ENCODE results near the gene RNF112. TPM values are rescaled to one million over a fixed set of nuclear protein-coding genes. Genes with fewer than 3 reads are reported as not detected.

RNF112 gene
- polyA plus RNA-seq, 4 donors: 1.1 to 5.6 (median 2.2) TPM

DNA sequence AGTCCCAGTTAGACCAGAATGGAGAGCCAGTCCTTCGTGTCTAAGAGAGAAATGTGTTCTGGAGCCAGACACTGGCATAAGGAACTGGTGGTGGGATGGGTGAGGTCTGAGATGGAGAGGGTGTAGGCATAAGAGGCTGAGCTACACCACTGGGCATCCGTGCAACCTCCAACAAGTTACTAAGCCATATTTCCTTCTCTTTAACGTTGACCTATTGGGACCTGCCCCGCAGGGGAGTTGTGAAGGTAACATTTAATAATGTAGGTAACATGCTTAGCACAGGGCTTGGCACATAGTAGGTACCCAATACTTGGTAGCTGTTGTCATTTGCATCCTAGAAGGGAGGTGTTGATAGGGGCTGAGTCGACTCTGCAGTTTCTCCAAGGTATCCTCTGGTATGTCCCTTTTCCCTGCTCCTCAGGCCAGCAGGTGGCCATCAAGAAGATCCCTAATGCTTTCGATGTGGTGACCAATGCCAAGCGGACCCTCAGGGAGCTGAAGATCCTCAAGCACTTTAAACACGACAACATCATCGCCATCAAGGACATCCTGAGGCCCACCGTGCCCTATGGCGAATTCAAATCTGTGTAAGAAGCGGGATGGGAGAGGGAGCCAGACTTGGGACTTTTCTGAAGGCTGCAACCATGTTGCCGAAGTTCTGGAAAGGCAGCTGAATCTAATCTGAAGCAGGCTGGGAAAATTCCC, 31.5 kb upstream of the RNF112 start:
- WGBS, 3 donors: 78 to 84% (median 81%) methylated on average over 13 of the region's 13 CpGs
- Histone ChIP-seq H3K4me1 (ENCODE audit: control insufficient read depth in 3 of 3, insufficient read depth in 2 of 3, low read depth in 1 of 3, low read length in 2 of 3) (peaks cover 0 to 18% (median 7%) of the 10 kb centered on the region in 3 donors), H3K4me3 (ENCODE audit: low read depth in 1 of 3, low read length in 3 of 3) (peak overlapping the region; percentile 70 to 93 (median 90)), H3K36me3 (ENCODE audit: control insufficient read depth in 3 of 3, insufficient read depth in 2 of 3, low read depth in 1 of 3, low read length in 3 of 3) (peaks cover 4 to 47% (median 12%) of the 10 kb centered on the region in 3 donors), H3K27me3 (ENCODE audit: control insufficient read depth in 3 of 3, insufficient read depth in 3 of 3, low read length in 3 of 3) (no peaks in the 10 kb centered on the region), H3K27ac (ENCODE audit: low read depth in 1 of 3, low read length in 2 of 3) (peak overlapping the region; percentile 78 to 99 (median 97)), H3K9me3 (ENCODE audit: control insufficient read depth in 2 of 2, insufficient read depth in 1 of 2, low read depth in 1 of 2, low read length in 1 of 2) (no peaks in the 10 kb centered on the region)
- no peak for DNase-seq
- no peak for FAIRE-seq

DNA sequence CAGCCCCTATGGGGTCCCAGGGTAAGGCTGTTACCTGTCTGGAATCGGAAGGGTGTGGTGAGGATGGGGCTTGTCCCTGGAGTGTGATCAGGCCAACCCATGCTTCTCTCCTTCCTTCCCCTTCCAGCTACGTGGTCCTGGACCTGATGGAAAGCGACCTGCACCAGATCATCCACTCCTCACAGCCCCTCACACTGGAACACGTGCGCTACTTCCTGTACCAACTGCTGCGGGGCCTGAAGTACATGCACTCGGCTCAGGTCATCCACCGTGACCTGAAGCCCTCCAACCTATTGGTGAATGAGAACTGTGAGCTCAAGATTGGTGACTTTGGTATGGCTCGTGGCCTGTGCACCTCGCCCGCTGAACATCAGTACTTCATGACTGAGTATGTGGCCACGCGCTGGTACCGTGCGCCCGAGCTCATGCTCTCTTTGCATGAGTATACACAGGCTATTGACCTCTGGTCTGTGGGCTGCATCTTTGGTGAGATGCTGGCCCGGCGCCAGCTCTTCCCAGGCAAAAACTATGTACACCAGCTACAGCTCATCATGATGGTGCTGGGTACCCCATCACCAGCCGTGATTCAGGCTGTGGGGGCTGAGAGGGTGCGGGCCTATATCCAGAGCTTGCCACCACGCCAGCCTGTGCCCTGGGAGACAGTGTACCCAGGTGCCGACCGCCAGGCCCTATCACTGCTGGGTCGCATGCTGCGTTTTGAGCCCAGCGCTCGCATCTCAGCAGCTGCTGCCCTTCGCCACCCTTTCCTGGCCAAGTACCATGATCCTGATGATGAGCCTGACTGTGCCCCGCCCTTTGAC, 30.3 kb upstream of the RNF112 start:
- FAIRE-seq (no peak), DNase-seq (no peak)
- Histone ChIP-seq H3K27ac (ENCODE audit: low read depth in 1 of 3, low read length in 2 of 3) (no peak overlapping the region), H3K27me3 (ENCODE audit: control insufficient read depth in 3 of 3, insufficient read depth in 3 of 3, low read length in 3 of 3) (no peaks in the 10 kb centered on the region), H3K9me3 (ENCODE audit: control insufficient read depth in 2 of 2, insufficient read depth in 1 of 2, low read depth in 1 of 2, low read length in 1 of 2) (no peaks in the 10 kb centered on the region), H3K4me1 (ENCODE audit: control insufficient read depth in 3 of 3, insufficient read depth in 2 of 3, low read depth in 1 of 3, low read length in 2 of 3) (peaks cover 0 to 30% (median 7%) of the 10 kb centered on the region in 3 donors), H3K36me3 (ENCODE audit: control insufficient read depth in 3 of 3, insufficient read depth in 2 of 3, low read depth in 1 of 3, low read length in 3 of 3) (peaks cover 4 to 58% (median 12%) of the 10 kb centered on the region in 3 donors), H3K4me3 (ENCODE audit: low read depth in 1 of 3, low read length in 3 of 3) (no peak overlapping the region)
- 90 to 94% (median 94%) methylated on average over 29 of the region's 29 CpGs for WGBS, 3 donors

DNA sequence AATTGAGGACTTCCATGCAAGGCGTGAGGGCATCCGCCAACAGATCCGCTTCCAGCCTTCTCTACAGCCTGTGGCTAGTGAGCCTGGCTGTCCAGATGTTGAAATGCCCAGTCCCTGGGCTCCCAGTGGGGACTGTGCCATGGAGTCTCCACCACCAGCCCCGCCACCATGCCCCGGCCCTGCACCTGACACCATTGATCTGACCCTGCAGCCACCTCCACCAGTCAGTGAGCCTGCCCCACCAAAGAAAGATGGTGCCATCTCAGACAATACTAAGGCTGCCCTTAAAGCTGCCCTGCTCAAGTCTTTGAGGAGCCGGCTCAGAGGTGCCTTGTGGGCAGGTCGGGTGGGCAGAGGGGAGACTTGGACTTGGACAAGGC, 29.7 kb upstream of the RNF112 start:
- H3K4me3 ChIP-seq (ENCODE audit: low read depth in 1 of 3, low read length in 3 of 3): no peak overlapping the region
- H3K27ac ChIP-seq (ENCODE audit: low read depth in 1 of 3, low read length in 2 of 3): no peak overlapping the region
- H3K27me3 ChIP-seq (ENCODE audit: control insufficient read depth in 3 of 3, insufficient read depth in 3 of 3, low read length in 3 of 3): no peaks in the 10 kb centered on the region
- peaks cover 0 to 30% (median 7%) of the 10 kb centered on the region in 3 donors for H3K4me1 ChIP-seq (ENCODE audit: control insufficient read depth in 3 of 3, insufficient read depth in 2 of 3, low read depth in 1 of 3, low read length in 2 of 3)
- H3K36me3 ChIP-seq (ENCODE audit: control insufficient read depth in 3 of 3, insufficient read depth in 2 of 3, low read depth in 1 of 3, low read length in 3 of 3): peaks cover 4 to 65% (median 12%) of the 10 kb centered on the region in 3 donors
- 91 to 94% (median 92%) methylated on average over 7 of the region's 7 CpGs for WGBS, 3 donors
- FAIRE-seq (no peak), DNase-seq (no peak)
- no peaks in the 10 kb centered on the region for H3K9me3 ChIP-seq (ENCODE audit: control insufficient read depth in 2 of 2, insufficient read depth in 1 of 2, low read depth in 1 of 2, low read length in 1 of 2)

DNA sequence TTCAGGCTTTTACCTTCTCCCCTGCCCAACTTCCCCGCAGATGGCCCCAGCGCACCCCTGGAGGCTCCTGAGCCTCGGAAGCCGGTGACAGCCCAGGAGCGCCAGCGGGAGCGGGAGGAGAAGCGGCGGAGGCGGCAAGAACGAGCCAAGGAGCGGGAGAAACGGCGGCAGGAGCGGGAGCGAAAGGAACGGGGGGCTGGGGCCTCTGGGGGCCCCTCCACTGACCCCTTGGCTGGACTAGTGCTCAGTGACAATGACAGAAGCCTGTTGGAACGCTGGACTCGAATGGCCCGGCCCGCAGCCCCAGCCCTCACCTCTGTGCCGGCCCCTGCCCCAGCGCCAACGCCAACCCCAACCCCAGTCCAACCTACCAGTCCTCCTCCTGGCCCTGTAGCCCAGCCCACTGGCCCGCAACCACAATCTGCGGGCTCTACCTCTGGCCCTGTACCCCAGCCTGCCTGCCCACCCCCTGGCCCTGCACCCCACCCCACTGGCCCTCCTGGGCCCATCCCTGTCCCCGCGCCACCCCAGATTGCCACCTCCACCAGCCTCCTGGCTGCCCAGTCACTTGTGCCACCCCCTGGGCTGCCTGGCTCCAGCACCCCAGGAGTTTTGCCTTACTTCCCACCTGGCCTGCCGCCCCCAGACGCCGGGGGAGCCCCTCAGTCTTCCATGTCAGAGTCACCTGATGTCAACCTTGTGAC, 29.1 kb upstream of the RNF112 start:
- WGBS, 3 donors: 92 to 96% (median 95%) methylated on average over 25 to 31 of the region's 31 CpGs
- H3K9me3 ChIP-seq (ENCODE audit: control insufficient read depth in 2 of 2, insufficient read depth in 1 of 2, low read depth in 1 of 2, low read length in 1 of 2): no peaks in the 10 kb centered on the region
- DNase-seq (no peak), FAIRE-seq (no peak)
- peaks cover 0 to 31% (median 5%) of the 10 kb centered on the region in 3 donors for H3K4me1 ChIP-seq (ENCODE audit: control insufficient read depth in 3 of 3, insufficient read depth in 2 of 3, low read depth in 1 of 3, low read length in 2 of 3)
- no peak overlapping the region for H3K4me3 ChIP-seq (ENCODE audit: low read depth in 1 of 3, low read length in 3 of 3)
- peaks cover 4 to 68% (median 12%) of the 10 kb centered on the region in 3 donors for H3K36me3 ChIP-seq (ENCODE audit: control insufficient read depth in 3 of 3, insufficient read depth in 2 of 3, low read depth in 1 of 3, low read length in 3 of 3)
- H3K27me3 ChIP-seq (ENCODE audit: control insufficient read depth in 3 of 3, insufficient read depth in 3 of 3, low read length in 3 of 3): no peaks in the 10 kb centered on the region
- H3K27ac ChIP-seq (ENCODE audit: low read depth in 1 of 3, low read length in 2 of 3): no peak overlapping the region

DNA sequence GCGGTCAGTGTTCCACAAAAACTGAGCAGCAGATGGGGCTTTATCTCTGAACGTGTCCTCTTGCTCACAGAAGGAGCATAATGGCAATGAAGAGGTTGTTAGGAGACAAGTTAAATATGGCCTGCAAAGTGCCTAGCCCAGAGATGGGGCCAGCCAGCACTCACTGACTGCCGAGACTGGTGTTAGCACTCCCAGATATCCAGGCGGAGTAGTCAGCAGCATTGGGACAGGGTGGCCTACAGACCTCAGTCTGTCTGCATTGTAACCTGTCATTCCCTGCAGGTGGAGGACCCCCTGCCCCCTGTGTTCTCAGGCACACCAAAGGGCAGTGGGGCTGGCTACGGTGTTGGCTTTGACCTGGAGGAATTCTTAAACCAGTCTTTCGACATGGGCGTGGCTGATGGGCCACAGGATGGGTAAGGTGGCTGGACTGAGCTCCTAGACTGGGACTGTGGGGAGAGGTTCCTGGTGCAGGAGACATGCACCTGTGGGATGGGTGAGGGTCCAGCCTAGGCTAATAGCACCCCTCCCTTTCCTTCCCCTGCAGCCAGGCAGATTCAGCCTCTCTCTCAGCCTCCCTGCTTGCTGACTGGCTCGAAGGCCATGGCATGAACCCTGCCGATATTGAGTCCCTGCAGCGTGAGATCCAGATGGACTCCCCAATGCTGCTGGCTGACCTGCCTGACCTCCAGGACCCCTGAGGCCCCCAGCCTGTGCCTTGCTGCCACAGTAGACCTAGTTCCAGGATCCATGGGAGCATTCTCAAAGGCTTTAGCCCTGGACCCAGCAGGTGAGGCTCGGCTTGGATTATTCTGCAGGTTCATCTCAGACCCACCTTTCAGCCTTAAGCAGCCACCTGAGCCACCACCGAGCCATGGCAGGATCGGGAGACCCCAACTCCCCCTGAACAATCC, 28.2 kb upstream of the RNF112 start:
- FAIRE-seq: no peak
- Histone ChIP-seq H3K4me1 (ENCODE audit: control insufficient read depth in 3 of 3, insufficient read depth in 2 of 3, low read depth in 1 of 3, low read length in 2 of 3) (peaks cover 6 to 36% (median 7%) of the 10 kb centered on the region in 3 donors), H3K9me3 (ENCODE audit: control insufficient read depth in 2 of 2, insufficient read depth in 1 of 2, low read depth in 1 of 2, low read length in 1 of 2) (no peaks in the 10 kb centered on the region), H3K36me3 (ENCODE audit: control insufficient read depth in 3 of 3, insufficient read depth in 2 of 3, low read depth in 1 of 3, low read length in 3 of 3) (peaks cover 4 to 68% (median 12%) of the 10 kb centered on the region in 3 donors), H3K27me3 (ENCODE audit: control insufficient read depth in 3 of 3, insufficient read depth in 3 of 3, low read length in 3 of 3) (no peaks in the 10 kb centered on the region), H3K27ac (ENCODE audit: low read depth in 1 of 3, low read length in 2 of 3) (no peak overlapping the region), H3K4me3 (ENCODE audit: low read depth in 1 of 3, low read length in 3 of 3) (no peak overlapping the region)
- DNase-seq: no peak
- WGBS, 3 donors: 80 to 90% (median 88%) methylated on average over 13 of the region's 13 CpGs

DNA sequence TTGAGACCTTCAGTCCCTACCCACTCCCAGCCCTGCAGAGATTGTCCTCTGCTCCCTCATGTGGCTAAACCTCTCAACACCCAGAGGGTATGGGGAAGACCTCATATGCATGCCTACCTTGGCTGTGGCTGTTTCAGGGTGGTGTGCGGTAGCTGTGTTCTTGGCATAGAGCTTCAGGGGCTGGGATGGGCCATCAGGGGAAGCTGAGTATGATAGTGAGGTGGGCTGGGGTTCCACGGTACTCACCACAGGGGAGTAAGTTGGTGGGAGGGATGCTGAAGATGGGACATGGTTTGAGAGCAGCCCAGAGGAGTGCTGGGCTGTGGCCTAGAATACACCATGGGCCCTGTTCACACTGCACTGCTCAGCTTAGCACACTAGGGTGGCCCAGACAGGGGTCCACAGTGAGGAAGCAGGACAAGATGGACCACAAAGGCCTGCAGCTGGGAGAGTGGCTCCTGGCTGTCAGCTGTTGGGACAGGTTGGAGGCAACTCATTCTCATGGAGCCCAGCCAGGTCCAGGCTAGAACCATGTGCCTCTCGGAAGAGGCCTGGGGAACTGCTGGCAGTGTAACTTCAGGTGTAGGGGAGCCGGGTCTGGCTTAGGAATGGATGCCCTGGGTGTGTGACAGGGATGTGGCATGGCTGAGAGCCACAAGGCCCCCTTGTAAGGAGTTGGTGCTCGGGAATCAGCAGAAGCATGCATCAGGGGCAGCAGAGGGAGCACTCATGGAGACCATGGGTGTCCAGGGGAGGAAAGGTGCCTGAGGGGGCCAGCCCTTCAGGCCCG, 27.2 kb upstream of the RNF112 start:
- Histone ChIP-seq H3K4me3 (ENCODE audit: low read depth in 1 of 3, low read length in 3 of 3) (no peak overlapping the region), H3K36me3 (ENCODE audit: control insufficient read depth in 3 of 3, insufficient read depth in 2 of 3, low read depth in 1 of 3, low read length in 3 of 3) (peaks cover 4 to 72% (median 12%) of the 10 kb centered on the region in 3 donors), H3K27me3 (ENCODE audit: control insufficient read depth in 3 of 3, insufficient read depth in 3 of 3, low read length in 3 of 3) (no peaks in the 10 kb centered on the region), H3K4me1 (ENCODE audit: control insufficient read depth in 3 of 3, insufficient read depth in 2 of 3, low read depth in 1 of 3, low read length in 2 of 3) (peaks cover 8 to 47% (median 15%) of the 10 kb centered on the region in 3 donors), H3K9me3 (ENCODE audit: control insufficient read depth in 2 of 2, insufficient read depth in 1 of 2, low read depth in 1 of 2, low read length in 1 of 2) (no peaks in the 10 kb centered on the region), H3K27ac (ENCODE audit: low read depth in 1 of 3, low read length in 2 of 3) (peak overlapping the region in 2 of 3 donors; percentile 59 to 82)
- DNase-seq: no peak
- 74 to 90% (median 86%) methylated on average over 6 of the region's 6 CpGs for WGBS, 3 donors
- no peak for FAIRE-seq

DNA sequence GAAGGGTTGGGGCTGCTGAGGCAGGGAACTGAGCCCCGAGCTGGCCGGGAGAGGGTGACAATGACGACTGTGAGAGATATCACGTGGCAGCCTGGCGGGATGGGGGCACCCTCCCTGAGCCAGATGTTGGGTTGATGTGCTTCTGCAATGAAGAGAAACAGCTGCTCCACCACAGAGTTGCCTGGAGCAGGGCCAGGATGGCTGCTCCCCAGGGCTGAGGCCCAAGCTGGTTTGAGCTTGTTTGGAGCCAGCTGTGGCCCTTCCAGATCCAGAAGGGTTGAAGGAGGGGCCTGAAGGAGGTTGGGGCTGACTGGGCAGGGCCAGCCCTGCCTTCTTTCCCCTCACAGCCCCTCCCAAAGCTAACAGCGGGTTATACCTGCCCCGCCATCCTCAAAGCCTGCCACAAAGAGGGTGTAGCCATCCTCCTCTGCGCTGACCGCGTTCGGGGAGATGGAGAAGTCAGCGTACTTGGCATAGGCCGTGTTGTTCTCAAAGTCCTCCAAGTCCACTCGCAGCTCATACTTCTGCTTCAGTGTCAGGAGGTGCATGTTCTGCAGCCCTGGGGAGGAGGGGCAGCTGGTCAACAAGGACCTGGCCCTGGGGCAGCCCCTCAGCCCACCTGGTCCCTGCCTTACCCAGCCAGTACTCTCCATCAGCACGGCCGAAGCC, 26.2 kb upstream of the RNF112 start:
- no peak for FAIRE-seq
- peak overlapping the region in 1 of 3 donors; percentile 54 for H3K4me3 ChIP-seq (ENCODE audit: low read depth in 1 of 3, low read length in 3 of 3)
- peaks cover 8 to 54% (median 12%) of the 10 kb centered on the region in 3 donors for H3K4me1 ChIP-seq (ENCODE audit: control insufficient read depth in 3 of 3, insufficient read depth in 2 of 3, low read depth in 1 of 3, low read length in 2 of 3)
- no peaks in the 10 kb centered on the region for H3K27me3 ChIP-seq (ENCODE audit: control insufficient read depth in 3 of 3, insufficient read depth in 3 of 3, low read length in 3 of 3)
- H3K36me3 ChIP-seq (ENCODE audit: control insufficient read depth in 3 of 3, insufficient read depth in 2 of 3, low read depth in 1 of 3, low read length in 3 of 3): peaks cover 4 to 69% (median 12%) of the 10 kb centered on the region in 3 donors
- peak overlapping the region; percentile 12 to 88 (median 82) for H3K27ac ChIP-seq (ENCODE audit: low read depth in 1 of 3, low read length in 2 of 3)
- H3K9me3 ChIP-seq (ENCODE audit: control insufficient read depth in 2 of 2, insufficient read depth in 1 of 2, low read depth in 1 of 2, low read length in 1 of 2): no peaks in the 10 kb centered on the region
- DNase-seq: peak in 1 of 2 donors; percentile 63
- WGBS, 3 donors: 46 to 57% (median 50%) methylated on average over 16 of the region's 16 CpGs

Measured in small intestine (tissue), 7 donors.